Breast epithelium (tissue), 3 donors: ENCODE measurements around the gene TOX2.

Experiments used
- POLR2A ChIP-seq: fragments of 450-650 bp; IDR thresholded peaks from one replicate; pipeline ENCODE4 v1.6.1; 2016; ENCODE audit warnings: antibody characterized with exemption, mild to moderate bottlenecking, moderate library complexity
- TF ChIP-seq, protein P1 (sequence below), 3 donors: fragments of 450-650 bp; IDR thresholded peaks; one replicate each; pipeline ENCODE4 v1.5.1; 2016 to 2017; ENCODE audit warnings: antibody characterized with exemption in 3 of 3, mild to moderate bottlenecking in 3 of 3, moderate library complexity in 3 of 3

DNA sequence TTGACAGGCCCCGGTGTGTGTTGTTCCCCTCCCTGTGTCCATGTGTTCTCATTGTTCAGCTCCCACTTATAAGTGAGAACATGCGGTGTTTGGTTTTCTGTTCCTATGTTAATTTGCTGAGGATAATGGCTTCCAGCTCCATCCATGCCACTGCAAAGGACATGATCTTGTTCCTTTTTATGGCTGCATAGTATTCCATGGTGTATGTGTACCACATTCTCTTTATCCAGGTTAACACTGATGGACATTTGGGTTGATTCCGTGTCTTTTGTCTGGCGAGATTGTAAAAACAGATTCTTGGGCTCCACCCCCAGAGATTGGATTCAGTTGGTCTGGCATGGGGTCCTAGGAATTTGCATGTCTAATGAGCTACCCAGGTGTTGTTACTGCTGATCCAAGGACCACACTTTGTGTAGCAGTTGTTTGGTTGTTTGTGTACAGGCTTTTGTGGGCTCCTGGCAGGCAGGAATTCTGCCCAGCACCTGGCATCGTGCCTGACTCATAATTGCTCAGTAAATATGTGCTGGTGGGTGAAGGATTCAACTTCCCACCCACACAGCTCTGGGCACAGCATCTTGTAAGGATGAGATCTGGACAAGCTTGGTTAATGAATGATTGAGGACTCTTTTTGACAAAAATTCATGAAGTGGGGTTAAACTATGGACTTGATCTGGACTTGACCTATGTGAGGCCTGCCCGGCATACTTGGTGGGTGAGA, 5.2 kb downstream of the TOX2 start:
- TF ChIP-seq, protein P1, sequence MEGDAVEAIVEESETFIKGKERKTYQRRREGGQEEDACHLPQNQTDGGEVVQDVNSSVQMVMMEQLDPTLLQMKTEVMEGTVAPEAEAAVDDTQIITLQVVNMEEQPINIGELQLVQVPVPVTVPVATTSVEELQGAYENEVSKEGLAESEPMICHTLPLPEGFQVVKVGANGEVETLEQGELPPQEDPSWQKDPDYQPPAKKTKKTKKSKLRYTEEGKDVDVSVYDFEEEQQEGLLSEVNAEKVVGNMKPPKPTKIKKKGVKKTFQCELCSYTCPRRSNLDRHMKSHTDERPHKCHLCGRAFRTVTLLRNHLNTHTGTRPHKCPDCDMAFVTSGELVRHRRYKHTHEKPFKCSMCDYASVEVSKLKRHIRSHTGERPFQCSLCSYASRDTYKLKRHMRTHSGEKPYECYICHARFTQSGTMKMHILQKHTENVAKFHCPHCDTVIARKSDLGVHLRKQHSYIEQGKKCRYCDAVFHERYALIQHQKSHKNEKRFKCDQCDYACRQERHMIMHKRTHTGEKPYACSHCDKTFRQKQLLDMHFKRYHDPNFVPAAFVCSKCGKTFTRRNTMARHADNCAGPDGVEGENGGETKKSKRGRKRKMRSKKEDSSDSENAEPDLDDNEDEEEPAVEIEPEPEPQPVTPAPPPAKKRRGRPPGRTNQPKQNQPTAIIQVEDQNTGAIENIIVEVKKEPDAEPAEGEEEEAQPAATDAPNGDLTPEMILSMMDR (IDR thresholded peaks at IDR 0.05) = no peak
- TF ChIP-seq POLR2A = no peak
